H1 (cell line): ENCODE results near the gene SLC24A4. TPM values are rescaled to one million over a fixed set of nuclear protein-coding genes. Genes with fewer than 3 reads are reported as not detected.
A peak's percentile ranks its signal among the peaks of the same experiment; 100 is the strongest.

Experiments
- CTCF ChIA-PET: fragments of 300-600 bp; sonication (Branson Sonifier 250); formaldehyde crosslinking; loops from one replicate; lab custom pipeline; 2021; ENCODE audit not compliant: partially characterized antibody; lab: Charles Lee
- POLR2A ChIA-PET: fragments of 300-600 bp; sonication (Branson Sonifier 250); formaldehyde crosslinking; loops from one replicate; lab custom pipeline; 2021; ENCODE audit warnings: inconsistent platforms; ENCODE audit not compliant: partially characterized antibody; lab: Charles Lee
- DNase-seq, 2 experiments: peaks; one replicate each; pipeline versions ENCODE4 v3.0.0 to v3.0.0-alpha.2; 2010 to 2022; ENCODE audit warnings: low spot score in 2 of 2, low read depth in 1 of 2, mixed read lengths in 1 of 2
- FAIRE-seq: peaks from 2 replicates; lab custom pipeline; 2011; peaks lifted over from hg19 to GRCh38; lab: Jason Lieb, UNC
- H2AFZ ChIP-seq: 2 replicates; pipeline ENCODE4 v1.8.1; 2012; ENCODE audit warnings: low read length, inconsistent platforms
- H2AK5ac ChIP-seq: 2 replicates; pipeline ENCODE4 v1.6.1; 2013; ENCODE audit warnings: low read depth, low read length
- H2BK120ac ChIP-seq: replicated peaks from 2 replicates; pipeline ENCODE3; 2013; ENCODE audit warnings: low read depth, low read length, inconsistent platforms
- H2BK12ac ChIP-seq: 2 replicates; pipeline ENCODE4 v1.6.1; 2013; ENCODE audit warnings: low read depth, low read length
- H2BK15ac ChIP-seq: 2 replicates; pipeline ENCODE4 v1.6.1; 2013; ENCODE audit warnings: low read length
- H2BK20ac ChIP-seq: 2 replicates; pipeline ENCODE4 v1.6.1; 2013; ENCODE audit warnings: low read length
- H2BK5ac ChIP-seq: 2 replicates; pipeline ENCODE4 v1.6.1; 2013; ENCODE audit warnings: low read depth, low read length
- H3K14ac ChIP-seq: 2 replicates; pipeline ENCODE4 v1.6.1; 2013; ENCODE audit warnings: inconsistent platforms; ENCODE audit not compliant: insufficient read length
- H3K18ac ChIP-seq: 2 replicates; pipeline ENCODE4 v1.6.1; 2013; ENCODE audit warnings: low read length; ENCODE audit errors: extremely low read depth
- H3K23ac ChIP-seq: 2 replicates; pipeline ENCODE4 v1.6.1; 2013; ENCODE audit warnings: inconsistent platforms; ENCODE audit not compliant: insufficient read length
- H3K23me2 ChIP-seq: 2 replicates; pipeline ENCODE4 v1.6.1; 2013; ENCODE audit warnings: low read depth, low read length
- H3K27ac ChIP-seq: 2 replicates; pipeline ENCODE4 v1.6.1; 2011; ENCODE audit warnings: low read depth, low read length, inconsistent platforms
- H3K27me3 ChIP-seq, 4 experiments: replicated peaks in 1 of 4; 1 replicate in 1 of 4; 2 replicates in 3 of 4; pipeline versions ENCODE4 v1.6.1 to v1.8.1; 2011 to 2013; ENCODE audit warnings: low read length in 3 of 4, mild to moderate bottlenecking in 3 of 4, inconsistent platforms in 2 of 4, mixed read lengths in 2 of 4, moderate library complexity in 1 of 4; ENCODE audit not compliant: control insufficient read depth in 3 of 4, insufficient read depth in 3 of 4; ENCODE audit errors: extremely low read depth in 1 of 4
- H3K36me3 ChIP-seq, 4 experiments: 2 replicates each; pipeline versions ENCODE4 v1.6.1 to v1.8.1; 2011 to 2013; ENCODE audit warnings: mild to moderate bottlenecking in 4 of 4, low read length in 3 of 4, moderate library complexity in 2 of 4, control low read depth in 1 of 4, inconsistent platforms in 1 of 4; ENCODE audit not compliant: insufficient read depth in 4 of 4, control insufficient read depth in 2 of 4
- H3K4ac ChIP-seq: replicated peaks from 2 replicates; pipeline ENCODE3; 2013; ENCODE audit warnings: low read length, low read depth, mixed read lengths, inconsistent platforms; ENCODE audit not compliant: insufficient read length
- H3K4me1 ChIP-seq, 4 experiments: replicated peaks in 1 of 4; 1 replicate in 1 of 4; 2 replicates in 3 of 4; pipeline versions ENCODE4 v1.6.1 to v1.8.1; 2011 to 2013; ENCODE audit warnings: low read length in 3 of 4, inconsistent platforms in 2 of 4, mixed read lengths in 1 of 4; ENCODE audit not compliant: insufficient read depth in 4 of 4, control insufficient read depth in 3 of 4
- H3K4me2 ChIP-seq, 2 experiments: 2 replicates each; pipeline versions ENCODE4 v1.6.1 to v1.8.1; 2011 to 2013; ENCODE audit warnings: low read depth in 2 of 2, low read length in 2 of 2, control low read depth in 1 of 2, inconsistent platforms in 1 of 2, mild to moderate bottlenecking in 1 of 2; ENCODE audit not compliant: insufficient read depth in 1 of 2
- H3K4me3 ChIP-seq, 4 experiments: fragments of 200-600, 300-600 bp in 1 of 4; sonication (generic), shearing (Covaris generic), sonication (Bioruptor Twin) in 1 of 4; 2 replicates each; pipeline versions ENCODE4 v1.5.1 to v1.8.1; 2011 to 2016; ENCODE audit warnings: low read length in 4 of 4, low read depth in 3 of 4, control low read depth in 2 of 4, inconsistent platforms in 2 of 4, mild to moderate bottlenecking in 2 of 4, mixed read lengths in 1 of 4, moderate library complexity in 1 of 4; ENCODE audit not compliant: insufficient read depth in 2 of 4; ENCODE audit errors: extremely low read depth in 1 of 4
- H3K56ac ChIP-seq: replicated peaks from 2 replicates; pipeline ENCODE3; 2013; ENCODE audit warnings: low read depth, mild to moderate bottlenecking, mixed read lengths, low read length, inconsistent platforms; ENCODE audit not compliant: insufficient read length
- H3K79me1 ChIP-seq: 2 replicates; pipeline ENCODE4 v1.6.1; 2013; ENCODE audit warnings: low read depth, low read length, control low read depth
- H3K79me2 ChIP-seq, 2 experiments: 2 replicates each; pipeline versions ENCODE4 v1.6.1 to v1.8.1; 2012 to 2013; ENCODE audit warnings: low read length in 2 of 2, mild to moderate bottlenecking in 2 of 2, inconsistent platforms in 1 of 2; ENCODE audit not compliant: insufficient read depth in 2 of 2, control insufficient read depth in 1 of 2
- H3K9ac ChIP-seq, 4 experiments: replicated peaks in 1 of 4; 1 replicate in 1 of 4; 2 replicates in 3 of 4; pipeline versions ENCODE4 v1.6.1 to v1.8.1; 2011 to 2013; ENCODE audit warnings: low read depth in 3 of 4, low read length in 3 of 4, control low read depth in 2 of 4, mild to moderate bottlenecking in 2 of 4, moderate library complexity in 2 of 4, inconsistent platforms in 1 of 4; ENCODE audit errors: extremely low read depth in 1 of 4
- H3K9me3 ChIP-seq, 2 experiments: 2 replicates each; pipeline versions ENCODE4 v1.6.1 to v1.8.1; 2012 to 2013; ENCODE audit warnings: mild to moderate bottlenecking in 2 of 2, moderate library complexity in 2 of 2, control low read depth in 1 of 2, inconsistent platforms in 1 of 2, low read depth in 1 of 2, low read length in 1 of 2, mixed read lengths in 1 of 2; ENCODE audit not compliant: insufficient read depth in 2 of 2
- H4K20me1 ChIP-seq, 2 experiments: replicated peaks in 1 of 2; 2 replicates each; pipeline versions ENCODE3 to v1.8.1; 2011 to 2013; ENCODE audit warnings: inconsistent platforms in 2 of 2, low read length in 2 of 2, mild to moderate bottlenecking in 1 of 2; ENCODE audit not compliant: insufficient read depth in 2 of 2, control insufficient read depth in 1 of 2
- H4K5ac ChIP-seq: 2 replicates; pipeline ENCODE4 v1.6.1; 2013; ENCODE audit warnings: low read length, low read depth, mixed read lengths, inconsistent platforms; ENCODE audit not compliant: insufficient read length
- H4K8ac ChIP-seq: 2 replicates; pipeline ENCODE4 v1.8.0; 2013; ENCODE audit warnings: mild to moderate bottlenecking, moderate library complexity, low read length, inconsistent platforms; ENCODE audit not compliant: insufficient read depth; ENCODE audit errors: extremely low read depth
- H4K91ac ChIP-seq: replicated peaks from 2 replicates; pipeline ENCODE3; 2013; ENCODE audit warnings: low read length, mixed read lengths, inconsistent platforms; ENCODE audit not compliant: insufficient read length
- RFX5 ChIP-seq: IDR thresholded peaks from 2 replicates; pipeline ENCODE4 v1.6.1; 2011; ENCODE audit warnings: low read depth, low read length, improper control_type of control experiment, borderline replicate concordance
- TEAD4 ChIP-seq: IDR thresholded peaks from 2 replicates; pipeline ENCODE4 v1.6.1; 2012; ENCODE audit warnings: low read depth, low read length, inconsistent platforms, mixed read lengths
- WGBS, 2 experiments: shearing (Covaris generic) in 1 of 2; methylation state at CpG; one replicate each; pipeline versions ENCODE4 v1.1.6 to v1.1.7; 2013 to 2015; ENCODE audit warnings: low lambda C conversion rate in 2 of 2, mixed read lengths in 2 of 2, inconsistent platforms in 1 of 2, low coverage in 1 of 2, missing lambda C conversion rate in 1 of 2; ENCODE audit not compliant: insufficient replicate concordance in 2 of 2, insufficient coverage in 1 of 2, insufficient read length in 1 of 2; ENCODE audit errors: extremely low coverage in 1 of 2, missing lambda C conversion rate in 1 of 2; 5-methylcytosine and 5-hydroxymethylcytosine counted together
- polyA plus RNA-seq, 7 experiments: library from polyadenylated mRNA; depleted of rRNA in 3 of 7; stranded (reverse) in 5 of 7; unstranded in 2 of 7; fragments of >200 nt in 5 of 7; fragments of 200-250 nt in 2 of 7; gene quantifications; 1 replicate in 5 of 7; 2 replicates in 1 of 7; 4 replicates in 1 of 7; pipeline versions ENCODE4 v1.2.1 to v1.2.3, GENCODE V29; 2011 to 2013; ENCODE audit warnings: missing spikeins in 2 of 7, mixed read lengths in 2 of 7
- total RNA-seq: library from RNA; stranded (reverse); fragmentation: NEBNext Ultra II Directional; extraction: Animal tissue kit (Norgen Biotek cat#: 25700); gene quantifications from 2 replicates; pipeline ENCODE4 v1.2.1, GENCODE V29; 2021

Gene SLC24A4
- total and polyA plus RNA-seq, 2 of the 8 experiments (the other 6 are each of a cell fraction or from before 2014, with no cell fraction given) = 0.27 to 0.89 TPM

DNA sequence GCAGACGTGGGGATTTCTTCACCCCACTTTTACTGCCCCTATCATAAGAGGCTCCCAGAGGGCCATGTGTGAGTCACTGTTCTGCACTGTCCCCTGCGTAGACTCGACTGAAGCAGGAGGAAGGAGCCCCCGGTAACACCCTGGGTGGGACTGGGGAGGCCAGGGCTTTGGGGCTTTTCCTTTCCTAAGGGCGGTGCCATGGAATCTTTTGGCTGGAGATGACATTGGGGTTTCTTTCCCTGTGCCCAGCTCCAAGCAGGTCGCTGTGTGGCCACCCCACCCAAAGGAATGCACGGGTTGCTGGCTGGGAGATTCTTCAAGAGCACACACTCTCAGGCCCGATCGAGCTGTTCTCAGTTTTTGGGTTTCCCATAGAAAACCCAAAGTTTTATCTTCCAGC lies 128.3 kb downstream of the SLC24A4 start:
- Histone ChIP-seq H3K23ac (no peak overlapping the region), H4K20me1 (no peaks in the 10 kb centered on the region), H3K4me2 (no peak overlapping the region), H3K27ac (no peak overlapping the region), H3K18ac (no peak overlapping the region), H2AFZ (no peak overlapping the region), H3K14ac (no peak overlapping the region), H3K79me1 (no peaks in the 10 kb centered on the region), H3K4me1 (no peaks in the 10 kb centered on the region; a peak in 1 of 7 replicates), H3K36me3 (no peaks in the 10 kb centered on the region; a peak in 1 of 8 replicates), H2AK5ac (no peak overlapping the region), H3K79me2 (no peaks in the 10 kb centered on the region), H2BK120ac (no peak overlapping the region), H4K8ac (no peak overlapping the region), H4K91ac (no peak overlapping the region), H2BK20ac (no peak overlapping the region), H2BK5ac (no peak overlapping the region), H3K4ac (no peak overlapping the region), H2BK15ac (no peak overlapping the region), H3K9ac (no peak overlapping the region), H3K9me3 (no peaks in the 10 kb centered on the region), H3K27me3 (no peaks in the 10 kb centered on the region), H2BK12ac (no peak overlapping the region), H3K23me2 (no peaks in the 10 kb centered on the region; the same call in 1 of the 2 replicates), H3K56ac (no peak overlapping the region), H4K5ac (no peak overlapping the region), H3K4me3 (no peak overlapping the region)
- 91% methylated on average over 7 of the region's 9 CpGs; no CpG with 5 or more reads in 1 of the 2 experiments for WGBS, 2 experiments
- DNase-seq (no peak), FAIRE-seq (no peak)
- TF ChIP-seq RFX5 = no peak
- TF ChIP-seq TEAD4 = 0 out of 2 replicates have a peak, but pooled peaks have one; percentile 15
- POLR2A ChIA-PET = no interaction called here
- CTCF ChIA-PET = interaction anchor here (0.6 to 2.2 kb wide), 3 partner anchors 19 to 235 kb away, joined by 3 to 6 read pairs (median 4); no protein-coding TSS in a partner anchor
